Middle frontal gyrus (tissue), 1 donor: ENCODE data around the gene ZNF687.
A peak's percentile ranks its signal among the peaks of the same experiment; 100 is the strongest.

Source experiments
- DNase-seq: peaks from one replicate; pipeline ENCODE4 v3.0.0-alpha.2; 2015; ENCODE audit warnings: low spot score; ENCODE audit errors: extremely low spot score

ZNF687 gene

DNA sequence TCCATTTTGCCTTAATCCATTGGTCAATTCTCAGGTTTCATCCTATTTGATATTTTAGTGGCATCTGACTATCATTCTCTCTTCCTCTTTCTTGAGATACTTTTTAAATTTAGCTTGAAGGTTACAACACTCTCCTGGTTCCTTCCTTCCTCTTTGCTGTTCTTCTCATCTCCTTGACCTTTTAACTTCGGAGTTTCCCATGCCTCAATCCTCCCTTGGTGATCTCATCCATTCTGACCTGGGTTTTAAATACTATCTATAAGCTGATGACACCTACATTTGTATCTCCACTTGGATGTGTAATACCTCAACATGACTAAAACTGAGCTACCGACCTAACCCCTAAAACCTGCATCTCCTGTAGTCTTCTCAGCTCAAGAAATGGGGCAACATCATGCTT is 4.8 kb upstream of the ZNF687 start:
- no peak for DNase-seq

DNA sequence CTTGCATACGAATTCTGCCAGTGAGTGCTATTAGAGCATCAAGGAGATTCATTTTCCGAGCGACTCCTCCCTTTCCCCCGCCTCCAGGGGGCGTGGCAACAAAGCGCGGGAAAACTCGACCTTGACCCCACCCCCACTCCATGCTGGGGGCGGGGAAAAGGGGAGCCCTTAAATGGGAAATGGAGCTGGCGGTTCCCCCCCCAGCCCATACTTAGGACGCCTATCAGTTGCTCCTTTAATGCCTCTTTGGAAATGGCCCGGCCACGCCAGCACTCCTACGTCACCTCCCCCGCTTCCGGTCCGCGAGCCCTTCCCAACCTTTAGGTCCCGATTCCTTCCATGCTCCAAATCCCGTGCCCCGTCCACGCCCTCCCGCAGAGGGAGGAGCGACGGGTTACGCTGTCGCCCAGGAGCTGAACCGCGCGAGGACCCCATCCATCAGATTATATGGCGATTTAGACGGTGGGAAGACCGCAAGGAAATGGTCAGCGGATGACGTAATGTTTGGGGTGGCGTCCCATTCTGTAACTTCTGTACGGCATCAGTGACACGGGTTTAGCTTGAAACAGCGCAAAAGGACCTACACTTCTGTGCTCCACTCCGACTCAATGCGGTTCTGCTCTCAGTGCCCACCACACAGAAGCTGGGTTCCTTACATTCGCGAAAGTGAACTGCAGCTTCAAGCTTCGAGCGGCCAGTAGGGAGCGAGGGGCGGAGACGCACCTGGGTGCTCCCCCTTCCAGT is 702 bp upstream of the ZNF687 start:
- peak; percentile 94 for DNase-seq

- DNase-seq = no peak
Observed at GRCh38 chr1:151282883-151283725, 1.0 kb downstream of the ZNF687 start.

DNA sequence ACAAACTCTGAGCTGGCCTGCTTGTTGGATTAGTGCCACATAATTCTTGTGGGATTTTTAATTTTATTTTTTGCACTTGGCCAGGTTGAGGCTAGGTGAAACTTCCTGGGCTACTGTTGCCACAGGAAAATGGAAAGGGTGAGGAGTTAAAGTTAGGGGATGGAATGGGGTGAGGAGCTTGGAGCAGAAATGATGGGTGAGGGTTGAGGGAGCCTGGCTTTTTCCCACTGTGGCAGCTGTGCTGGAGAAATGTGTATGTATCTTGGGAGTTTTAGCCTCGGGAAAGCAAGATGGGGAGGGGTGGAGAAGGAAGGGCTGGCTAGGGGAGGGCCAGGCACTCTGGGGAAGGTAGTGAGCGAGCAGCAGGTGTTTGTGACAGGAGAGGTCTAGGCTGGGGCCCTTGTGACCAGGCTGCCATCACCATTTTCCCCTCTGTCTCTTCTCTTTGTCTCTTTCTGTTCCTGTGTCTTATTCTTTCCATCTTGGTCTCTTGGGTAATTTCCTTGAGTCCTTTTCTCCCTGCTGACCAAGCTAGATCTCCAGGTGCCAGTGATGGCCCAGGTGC is 2.0 kb downstream of the ZNF687 start:
- no peak for DNase-seq

- no peak for DNase-seq
Observed at GRCh38 chr1:151286619-151287340, 4.7 kb downstream of the ZNF687 start.

- no peak for DNase-seq
Observed at GRCh38 chr1:151287341-151287699, 5.2 kb downstream of the ZNF687 start.

- DNase-seq = no peak
Observed at GRCh38 chr1:151287767-151288500, 5.8 kb downstream of the ZNF687 start.

DNA sequence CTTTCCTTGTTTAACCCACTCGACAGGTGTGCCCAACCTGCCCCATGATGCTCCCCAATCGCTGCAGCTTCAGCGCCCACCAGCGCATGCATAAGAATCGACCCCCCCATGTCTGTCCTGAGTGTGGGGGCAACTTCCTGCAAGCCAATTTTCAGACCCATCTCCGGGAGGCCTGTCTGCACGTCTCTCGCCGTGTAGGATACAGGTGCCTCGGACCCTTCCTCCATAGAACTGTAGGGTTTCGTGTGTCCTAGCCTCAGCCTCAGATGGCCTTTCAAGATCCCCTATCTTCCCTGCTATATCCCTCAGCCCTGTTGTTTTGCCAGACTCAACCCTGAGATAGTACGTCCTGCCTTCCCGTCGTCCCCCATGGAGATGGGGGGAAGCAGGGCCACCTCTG is 6.4 kb downstream of the ZNF687 start:
- DNase-seq = no peak

GRCh38 chr1:151289080-151289935 is 7.2 kb downstream of the ZNF687 start:
- no peak for DNase-seq

DNA sequence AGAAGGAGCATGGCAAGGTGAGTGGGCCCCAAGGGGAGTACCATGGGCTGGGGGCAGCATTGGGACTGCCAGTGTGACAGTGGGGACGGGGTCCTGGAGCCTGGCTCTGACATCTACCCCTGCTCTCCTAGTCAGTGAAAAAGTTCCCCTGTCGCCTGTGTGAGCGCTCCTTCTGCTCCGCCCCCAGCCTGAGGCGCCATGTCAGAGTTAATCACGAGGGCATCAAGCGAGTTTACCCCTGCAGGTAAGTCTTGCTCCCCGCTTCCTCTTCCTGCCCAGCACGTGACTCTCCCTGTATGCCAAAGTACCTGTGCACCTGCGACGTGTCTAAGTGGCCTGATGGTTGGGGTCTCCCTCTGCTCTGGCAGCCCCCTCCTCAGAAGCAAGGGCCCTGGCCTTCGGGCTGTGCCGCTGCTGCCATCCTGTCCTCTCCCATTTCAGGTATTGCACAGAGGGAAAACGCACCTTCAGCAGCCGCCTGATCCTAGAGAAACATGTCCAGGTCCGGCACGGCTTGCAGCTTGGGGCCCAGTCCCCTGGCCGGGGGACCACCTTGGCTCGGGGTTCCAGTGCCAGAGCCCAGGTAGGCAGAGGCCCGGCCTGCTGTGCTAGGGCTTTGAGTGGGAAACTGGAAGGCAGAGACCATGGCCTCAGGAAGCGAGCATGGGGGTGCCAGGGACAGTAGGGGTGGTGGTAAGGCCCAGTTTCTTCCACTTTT is 8.1 kb downstream of the ZNF687 start:
- no peak for DNase-seq

DNA sequence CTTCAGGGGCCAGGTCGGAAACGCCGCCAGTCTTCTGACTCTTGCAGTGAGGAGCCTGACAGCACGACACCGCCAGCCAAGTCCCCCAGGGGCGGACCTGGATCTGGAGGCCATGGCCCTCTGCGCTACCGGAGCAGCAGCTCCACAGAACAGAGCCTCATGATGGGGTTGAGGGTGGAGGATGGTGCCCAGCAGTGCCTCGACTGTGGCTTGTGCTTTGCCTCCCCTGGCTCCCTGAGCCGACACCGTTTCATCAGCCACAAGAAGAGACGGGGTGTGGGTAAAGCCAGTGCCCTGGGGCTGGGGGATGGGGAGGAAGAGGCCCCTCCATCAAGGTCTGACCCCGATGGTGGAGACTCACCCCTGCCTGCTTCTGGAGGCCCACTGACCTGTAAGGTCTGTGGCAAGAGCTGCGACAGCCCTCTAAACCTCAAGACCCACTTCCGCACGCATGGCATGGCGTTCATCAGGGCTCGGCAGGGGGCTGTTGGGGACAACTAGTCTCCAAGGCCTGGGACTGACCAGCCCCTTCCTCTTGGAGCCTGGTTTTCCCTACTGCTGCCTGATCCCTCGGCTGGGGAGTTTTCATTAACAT is 8.7 kb downstream of the ZNF687 start:
- no peak for DNase-seq

- DNase-seq = no peak
Observed at GRCh38 chr1:151292207-151293030, 10.3 kb downstream of the ZNF687 start.

DNA sequence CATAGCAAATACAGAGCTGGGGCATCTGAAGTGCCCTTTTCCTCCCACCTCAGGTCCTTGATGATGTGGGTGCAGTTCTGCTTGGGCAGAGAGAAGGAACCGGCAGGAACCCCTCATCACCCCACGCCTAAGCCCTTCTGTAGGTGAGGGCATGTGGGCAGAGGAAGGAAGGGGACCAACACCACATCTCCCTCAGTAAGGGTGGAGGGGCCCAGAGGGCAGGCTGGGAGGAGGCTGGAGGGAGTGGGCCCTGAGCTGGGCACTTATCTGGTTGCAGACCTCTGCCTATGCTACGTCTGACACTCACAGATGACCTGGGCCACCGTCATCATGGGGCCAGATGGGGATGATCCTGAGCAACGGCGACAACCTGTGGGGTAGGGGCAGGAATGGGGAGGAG is 11.0 kb downstream of the ZNF687 start:
- DNase-seq = no peak

- DNase-seq = peak; percentile 53
Observed at GRCh38 chr1:151294742-151295462, 12.8 kb downstream of the ZNF687 start.

GRCh38 chr1:151309811-151310323 is 27.8 kb downstream of the ZNF687 start:
- no peak for DNase-seq

DNA sequence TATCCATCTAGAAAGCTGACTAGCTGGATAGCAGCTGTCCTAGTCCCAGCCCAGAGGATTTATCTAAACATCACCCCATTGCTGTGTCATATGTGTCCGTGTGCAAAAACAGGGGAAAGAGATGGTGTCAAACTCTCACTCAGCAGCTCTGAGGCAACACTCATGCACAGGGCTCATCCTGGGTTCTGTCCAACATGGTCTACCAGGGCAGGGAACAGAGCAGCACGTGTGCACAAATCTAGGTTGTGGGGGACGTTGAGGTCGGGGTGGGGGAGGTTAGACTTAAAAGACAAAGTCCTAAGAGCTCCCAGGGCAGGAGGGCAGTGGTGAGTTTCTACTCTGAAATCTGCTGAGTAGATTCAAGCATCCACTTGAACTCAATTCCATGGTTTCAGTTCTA is 28.9 kb downstream of the ZNF687 start:
- DNase-seq = no peak

- no peak for DNase-seq
Observed at GRCh38 chr1:151311589-151312331, 29.7 kb downstream of the ZNF687 start.
